HG02973 (cell line): Measurements from ENCODE around the gene OR2S2.
"Not testable (repeated sequence)": the region's sequence is repeated elsewhere in the genome, so short reads cannot be mapped to it uniquely, and the experiment has no call there.

ENCODE experiments used
- ATAC-seq: cut with Tn5 transposase; IDR thresholded peaks from one replicate; pipeline ENCODE4 v1.9.1; 2021; ENCODE audit warnings: moderate library complexity; ENCODE audit not compliant: unreplicated experiment

Gene OR2S2

GRCh38 chr9:35958104-35958837 is at the start of gene OR2S2:
Gene OR2S2 (minus strand): TSS chr9:35958154. CDS start chr9:35958098, 56 bp downstream.
- ATAC-seq, result no peak

GRCh38 chr9:36007316-36007708 is 49.4 kb upstream of the OR2S2 start:
- ATAC-seq, result no peak

- no peak for ATAC-seq
Observed at GRCh38 chr9:36006549-36007315, 48.8 kb upstream of the OR2S2 start.

GRCh38 chr9:36005891-36006290 is 47.9 kb upstream of the OR2S2 start:
- no peak for ATAC-seq

- ATAC-seq, result no peak
Observed at GRCh38 chr9:35998333-35998732, 40.4 kb upstream of the OR2S2 start.

- not testable (repeated sequence) for ATAC-seq
Observed at GRCh38 chr9:35997016-35997415, 39.1 kb upstream of the OR2S2 start.

- ATAC-seq, result no peak
Observed at GRCh38 chr9:35996358-35996970, 38.5 kb upstream of the OR2S2 start.

GRCh38 chr9:35994959-35995358 is 37.0 kb upstream of the OR2S2 start:
- no peak for ATAC-seq

- no peak for ATAC-seq
Observed at GRCh38 chr9:35993976-35994720, 36.2 kb upstream of the OR2S2 start.

- not testable (repeated sequence) for ATAC-seq
Observed at GRCh38 chr9:35993136-35993535, 35.2 kb upstream of the OR2S2 start.

GRCh38 chr9:35990155-35990554 is 32.2 kb upstream of the OR2S2 start:
- no peak for ATAC-seq

GRCh38 chr9:35984021-35984420 is 26.1 kb upstream of the OR2S2 start:
- no peak for ATAC-seq

GRCh38 chr9:35981699-35982098 is 23.7 kb upstream of the OR2S2 start:
- ATAC-seq, result no peak

- no peak for ATAC-seq
Observed at GRCh38 chr9:35980289-35981011, 22.5 kb upstream of the OR2S2 start.

- ATAC-seq, result no peak
Observed at GRCh38 chr9:35978792-35979191, 20.8 kb upstream of the OR2S2 start.

- ATAC-seq, result no peak
Observed at GRCh38 chr9:35976726-35977125, 18.8 kb upstream of the OR2S2 start.

- ATAC-seq, result no peak
Observed at GRCh38 chr9:35974800-35975199, 16.8 kb upstream of the OR2S2 start.

GRCh38 chr9:35972093-35972492 is 14.1 kb upstream of the OR2S2 start:
- no peak for ATAC-seq

GRCh38 chr9:35967042-35967441 is 9.1 kb upstream of the OR2S2 start:
- ATAC-seq, result no peak

GRCh38 chr9:35966433-35966832 is 8.5 kb upstream of the OR2S2 start:
- ATAC-seq, result no peak

GRCh38 chr9:35965011-35965410 is 7.1 kb upstream of the OR2S2 start:
- ATAC-seq, result no peak
